Progenitor cell of endocrine pancreas (in vitro differentiated cells): ENCODE measurements around the gene MIR17HG. TPM values are rescaled to one million over a fixed set of nuclear protein-coding genes. Genes with fewer than 3 reads are reported as not detected.

Experiments used
- DNase-seq: peaks from one replicate; pipeline ENCODE4 v3.0.0; 2021; ENCODE audit warnings: low spot score; ENCODE audit not compliant: unreplicated experiment
- H3K27ac Mint-ChIP-seq: 2 replicates; pipeline ENCODE4 v1.8.0; 2021; ENCODE audit warnings: mild to moderate bottlenecking, moderate library complexity, mixed read lengths
- H3K27me3 Mint-ChIP-seq: 2 replicates; pipeline ENCODE4 v1.8.0; 2021; ENCODE audit warnings: mixed read lengths
- H3K36me3 Mint-ChIP-seq: 2 replicates; pipeline ENCODE4 v1.8.0; 2022; ENCODE audit warnings: mixed read lengths; ENCODE audit not compliant: insufficient read depth
- H3K4me1 Mint-ChIP-seq: 2 replicates; pipeline ENCODE4 v1.8.0; 2021; ENCODE audit warnings: low read depth, mixed read lengths
- H3K4me3 Mint-ChIP-seq: 2 replicates; pipeline ENCODE4 v1.8.0; 2021; ENCODE audit warnings: low read depth, mild to moderate bottlenecking, moderate library complexity, mixed read lengths
- H3K9me3 Mint-ChIP-seq: 2 replicates; pipeline ENCODE4 v1.8.0; 2021; ENCODE audit warnings: low read depth, mixed read lengths
- total RNA-seq: library from RNA; stranded (reverse); gene quantifications from 2 replicates; pipeline ENCODE4 v1.2.1, GENCODE V29; 2021
- TF ChIP-seq, protein P1 (sequence below): fragments of 200-600 bp; sonication (generic); IDR thresholded peaks from one replicate; pipeline ENCODE4 v1.5.0; 2021; ENCODE audit warnings: antibody characterized with exemption, mild to moderate bottlenecking; ENCODE audit not compliant: unreplicated experiment

MIR17HG gene
- total RNA-seq, 1 donor from 2014 or later, result 14.0 TPM

GRCh38 chr13:91369441-91369831, 21.9 kb downstream of the MIR17HG start:
- no peak for DNase-seq
- no peaks in the 10 kb centered on the region for H3K27me3 Mint-ChIP-seq
- no peaks in the 10 kb centered on the region for H3K4me1 Mint-ChIP-seq
- no peak overlapping the region for H3K27ac Mint-ChIP-seq
- H3K4me3 Mint-ChIP-seq, result no peak overlapping the region
- H3K9me3 Mint-ChIP-seq, result no peaks in the 10 kb centered on the region
- H3K36me3 Mint-ChIP-seq, result no peaks in the 10 kb centered on the region
- TF ChIP-seq, protein P1, sequence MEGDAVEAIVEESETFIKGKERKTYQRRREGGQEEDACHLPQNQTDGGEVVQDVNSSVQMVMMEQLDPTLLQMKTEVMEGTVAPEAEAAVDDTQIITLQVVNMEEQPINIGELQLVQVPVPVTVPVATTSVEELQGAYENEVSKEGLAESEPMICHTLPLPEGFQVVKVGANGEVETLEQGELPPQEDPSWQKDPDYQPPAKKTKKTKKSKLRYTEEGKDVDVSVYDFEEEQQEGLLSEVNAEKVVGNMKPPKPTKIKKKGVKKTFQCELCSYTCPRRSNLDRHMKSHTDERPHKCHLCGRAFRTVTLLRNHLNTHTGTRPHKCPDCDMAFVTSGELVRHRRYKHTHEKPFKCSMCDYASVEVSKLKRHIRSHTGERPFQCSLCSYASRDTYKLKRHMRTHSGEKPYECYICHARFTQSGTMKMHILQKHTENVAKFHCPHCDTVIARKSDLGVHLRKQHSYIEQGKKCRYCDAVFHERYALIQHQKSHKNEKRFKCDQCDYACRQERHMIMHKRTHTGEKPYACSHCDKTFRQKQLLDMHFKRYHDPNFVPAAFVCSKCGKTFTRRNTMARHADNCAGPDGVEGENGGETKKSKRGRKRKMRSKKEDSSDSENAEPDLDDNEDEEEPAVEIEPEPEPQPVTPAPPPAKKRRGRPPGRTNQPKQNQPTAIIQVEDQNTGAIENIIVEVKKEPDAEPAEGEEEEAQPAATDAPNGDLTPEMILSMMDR, result no peak

- Mint-ChIP-seq H3K4me3 (no peak overlapping the region), H3K27me3 (no peaks in the 10 kb centered on the region), H3K4me1 (no peaks in the 10 kb centered on the region), H3K36me3 (no peaks in the 10 kb centered on the region), H3K27ac (no peak overlapping the region), H3K9me3 (no peaks in the 10 kb centered on the region)
- no peak for DNase-seq
- TF ChIP-seq, protein P1, result no peak
Observed at GRCh38 chr13:91370501-91370900, 23.0 kb downstream of the MIR17HG start.

DNA sequence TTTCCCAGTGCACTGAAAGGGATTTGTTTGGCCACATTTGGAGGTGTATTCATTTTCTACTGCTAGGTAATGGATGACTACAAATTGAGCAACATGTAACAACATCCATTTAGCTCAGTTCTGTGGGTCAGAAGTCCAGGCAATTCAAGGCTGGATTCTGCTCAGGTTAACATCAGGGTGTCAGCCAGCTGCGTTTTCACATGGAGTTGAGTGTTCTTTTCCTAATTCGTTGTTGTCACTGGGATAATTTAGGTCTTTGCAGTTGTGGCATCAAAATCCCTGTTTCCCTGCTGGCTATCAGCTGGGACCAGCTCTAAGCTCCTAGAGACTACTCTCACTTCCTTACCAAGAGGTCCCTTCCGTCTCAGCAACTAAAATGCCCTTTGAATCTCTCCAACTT, 25.4 kb downstream of the MIR17HG start:
- DNase-seq, result no peak
- no peaks in the 10 kb centered on the region for H3K4me1 Mint-ChIP-seq
- H3K27ac Mint-ChIP-seq, result no peak overlapping the region
- H3K9me3 Mint-ChIP-seq, result no peaks in the 10 kb centered on the region
- TF ChIP-seq, protein P1, result no peak
- H3K4me3 Mint-ChIP-seq, result no peak overlapping the region
- no peaks in the 10 kb centered on the region for H3K27me3 Mint-ChIP-seq
- H3K36me3 Mint-ChIP-seq, result no peaks in the 10 kb centered on the region

- H3K9me3 Mint-ChIP-seq, result no peaks in the 10 kb centered on the region
- no peaks in the 10 kb centered on the region for H3K4me1 Mint-ChIP-seq
- TF ChIP-seq, protein P1, result peak; percentile 45
- no peaks in the 10 kb centered on the region for H3K27me3 Mint-ChIP-seq
- no peaks in the 10 kb centered on the region for H3K36me3 Mint-ChIP-seq
- no peak overlapping the region for H3K27ac Mint-ChIP-seq
- DNase-seq, result no peak
- H3K4me3 Mint-ChIP-seq, result no peak overlapping the region
Observed at GRCh38 chr13:91375116-91375729, 27.7 kb downstream of the MIR17HG start.

- Mint-ChIP-seq H3K27ac (no peak overlapping the region), H3K4me1 (no peaks in the 10 kb centered on the region), H3K4me3 (no peak overlapping the region), H3K9me3 (no peaks in the 10 kb centered on the region), H3K27me3 (peaks cover 10% of the 10 kb centered on the region), H3K36me3 (no peaks in the 10 kb centered on the region)
- TF ChIP-seq, protein P1, result peak; percentile 50
- DNase-seq, result no peak
Observed at GRCh38 chr13:91381371-91381770, 33.9 kb downstream of the MIR17HG start.
